Suprapubic skin (tissue), 4 donors: ENCODE results near the gene ATP6V0A4.

Source experiments
- CTCF ChIP-seq, 2 donors: fragments of 200-600 bp in 1 of 2; fragments of 450-650 bp in 1 of 2; sonication (generic) in 1 of 2; IDR thresholded peaks; one replicate each; pipeline ENCODE4 v1.5.1; 2016 to 2019; ENCODE audit warnings: antibody characterized with exemption in 2 of 2, mild to moderate bottlenecking in 1 of 2, moderate library complexity in 1 of 2
- POLR2A ChIP-seq, 2 donors: fragments of 450-650 bp; IDR thresholded peaks; one replicate each; pipeline ENCODE4 v1.6.1; 2017; ENCODE audit warnings: antibody characterized with exemption in 2 of 2, mild to moderate bottlenecking in 2 of 2, moderate library complexity in 2 of 2
- POLR2AphosphoS5 ChIP-seq, 3 donors: sonication (generic); formaldehyde crosslinking; IDR thresholded peaks; one replicate each; pipeline ENCODE4 v1.6.1; 2017; ENCODE audit warnings: antibody characterized with exemption in 3 of 3

GRCh38 chr7:138813945-138814344 lies 15.9 kb upstream of the ATP6V0A4 start:
- TF ChIP-seq CTCF (IDR thresholded peaks at IDR 0.05) = no peak
- no peak for TF ChIP-seq POLR2A (IDR thresholded peaks at IDR 0.05)
- TF ChIP-seq POLR2AphosphoS5 (IDR thresholded peaks at IDR 0.05) = no peak
